A204.1 (cell line): ENCODE measurements around the gene PACSIN1.

ENCODE experiments used
- FAIRE-seq: peaks from 2 replicates; lab custom pipeline; 2012; peaks lifted over from hg19 to GRCh38; lab: Jason Lieb, UNC

PACSIN1 gene

GRCh38 chr6:34465531-34466241 is at the start of gene PACSIN1:
Gene PACSIN1 (plus strand): TSS chr6:34466076. CDS start chr6:34526306, 60,230 bp downstream.
- FAIRE-seq: no peak

- no peak for FAIRE-seq
Observed at GRCh38 chr6:34416877-34417371, 49.0 kb upstream of the PACSIN1 start.

- no peak for FAIRE-seq
Observed at GRCh38 chr6:34418367-34418766, 47.5 kb upstream of the PACSIN1 start.

- no peak for FAIRE-seq
Observed at GRCh38 chr6:34423254-34423653, 42.6 kb upstream of the PACSIN1 start.

- FAIRE-seq: no peak
Observed at GRCh38 chr6:34424200-34425131, 41.4 kb upstream of the PACSIN1 start.

GRCh38 chr6:34425132-34425497 is 40.8 kb upstream of the PACSIN1 start:
- no peak for FAIRE-seq

- FAIRE-seq: peak; percentile 68
Observed at GRCh38 chr6:34425498-34426410, 40.1 kb upstream of the PACSIN1 start, which contains the start of gene RPS10. Gene RPS10 (minus strand): TSS chr6:34426069. CDS start chr6:34425221, 848 bp downstream.

GRCh38 chr6:34435916-34436315 is 30.0 kb upstream of the PACSIN1 start:
- no peak for FAIRE-seq

GRCh38 chr6:34436803-34437643 is 28.9 kb upstream of the PACSIN1 start:
- FAIRE-seq: no peak

- no peak for FAIRE-seq
Observed at GRCh38 chr6:34437644-34437970, 28.3 kb upstream of the PACSIN1 start.

- no peak for FAIRE-seq
Observed at GRCh38 chr6:34438705-34439104, 27.2 kb upstream of the PACSIN1 start.

- no peak for FAIRE-seq
Observed at GRCh38 chr6:34439442-34439841, 26.4 kb upstream of the PACSIN1 start.

- FAIRE-seq: no peak
Observed at GRCh38 chr6:34441526-34441925, 24.4 kb upstream of the PACSIN1 start.

- FAIRE-seq: no peak
Observed at GRCh38 chr6:34445313-34445860, 20.5 kb upstream of the PACSIN1 start.

- FAIRE-seq: no peak
Observed at GRCh38 chr6:34447386-34447785, 18.5 kb upstream of the PACSIN1 start.

- no peak for FAIRE-seq
Observed at GRCh38 chr6:34447910-34448309, 18.0 kb upstream of the PACSIN1 start.

GRCh38 chr6:34451192-34451591 is 14.7 kb upstream of the PACSIN1 start:
- FAIRE-seq: no peak

- FAIRE-seq: no peak
Observed at GRCh38 chr6:34455831-34456230, 10.0 kb upstream of the PACSIN1 start.

- FAIRE-seq: no peak
Observed at GRCh38 chr6:34457382-34457741, 8.5 kb upstream of the PACSIN1 start.

GRCh38 chr6:34457742-34458735 is 7.8 kb upstream of the PACSIN1 start:
- FAIRE-seq: no peak
